Limb (tissue), 2 donors: ENCODE results near the gene RHEB.

Experiments
- DNase-seq, 2 donors: peaks; one replicate each; pipeline ENCODE4 v3.0.0-alpha.2; 2016; ENCODE audit errors: extremely low spot score in 2 of 2

Gene RHEB

GRCh38 chr7:151432658-151433521 lies 86.8 kb downstream of the RHEB start:
- DNase-seq, result no peak

- DNase-seq, result no peak
Observed at GRCh38 chr7:151431768-151432311, 87.9 kb downstream of the RHEB start.

GRCh38 chr7:151431281-151431767 lies 88.4 kb downstream of the RHEB start:
- DNase-seq, result no peak

- no peak for DNase-seq
Observed at GRCh38 chr7:151430391-151431205, 89.1 kb downstream of the RHEB start.

- no peak for DNase-seq
Observed at GRCh38 chr7:151429560-151430331, 89.9 kb downstream of the RHEB start.

GRCh38 chr7:151429237-151429559 lies 90.5 kb downstream of the RHEB start:
- no peak for DNase-seq

- no peak for DNase-seq
Observed at GRCh38 chr7:151428378-151429236, 91.1 kb downstream of the RHEB start.

- DNase-seq, result no peak
Observed at GRCh38 chr7:151427705-151428377, 91.9 kb downstream of the RHEB start.

GRCh38 chr7:151426904-151427704 lies 92.6 kb downstream of the RHEB start:
- no peak for DNase-seq

- peak; percentile 67 for DNase-seq
Observed at GRCh38 chr7:151426441-151426903, 93.2 kb downstream of the RHEB start.

- DNase-seq, result no peak
Observed at GRCh38 chr7:151425670-151426440, 93.8 kb downstream of the RHEB start.

GRCh38 chr7:151424799-151425198 lies 94.9 kb downstream of the RHEB start:
- DNase-seq, result no peak

GRCh38 chr7:151423936-151424335 lies 95.8 kb downstream of the RHEB start:
- DNase-seq, result no peak

- DNase-seq, result no peak
Observed at GRCh38 chr7:151423226-151423625, 96.5 kb downstream of the RHEB start.

GRCh38 chr7:151422212-151422611 lies 97.5 kb downstream of the RHEB start:
- DNase-seq, result no peak

GRCh38 chr7:151420144-151420543 lies 99.6 kb downstream of the RHEB start:
- no peak for DNase-seq

- DNase-seq, result no peak
Observed at GRCh38 chr7:151416941-151417315, 102.8 kb downstream of the RHEB start.
